GM21367 (cell line): Measurements from ENCODE around the gene SYCP2L.
"Not testable (repeated sequence)": the region's sequence is repeated elsewhere in the genome, so short reads cannot be mapped to it uniquely, and the experiment has no call there.

Source experiments
- ATAC-seq: cut with Tn5 transposase; IDR thresholded peaks from one replicate; pipeline ENCODE4 v1.9.1; 2021; ENCODE audit not compliant: unreplicated experiment

Gene SYCP2L

DNA sequence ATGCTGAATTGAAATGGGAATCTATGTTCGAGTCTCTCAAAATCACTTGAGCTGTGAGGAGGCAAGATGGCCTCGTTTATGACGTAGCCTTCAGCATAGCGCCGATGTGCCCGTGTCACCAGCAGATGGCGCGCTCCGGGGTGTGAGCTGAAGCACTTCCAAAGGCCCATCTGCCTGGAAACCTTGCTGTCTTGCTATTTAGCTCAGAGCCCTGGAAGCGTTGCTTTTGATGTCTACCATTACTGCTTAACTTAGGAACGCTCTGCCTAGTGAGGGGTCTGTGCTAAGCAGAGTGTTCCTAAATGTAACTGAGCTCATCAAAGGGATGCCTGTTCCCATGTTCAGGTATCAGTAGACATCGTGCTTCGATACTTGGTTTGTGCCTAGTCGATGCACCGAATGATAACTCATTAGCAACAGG, 67.7 kb downstream of the SYCP2L start:
- peak; percentile 93 for ATAC-seq

GRCh38 chr6:10956776-10957175, 69.9 kb downstream of the SYCP2L start:
- no peak for ATAC-seq

DNA sequence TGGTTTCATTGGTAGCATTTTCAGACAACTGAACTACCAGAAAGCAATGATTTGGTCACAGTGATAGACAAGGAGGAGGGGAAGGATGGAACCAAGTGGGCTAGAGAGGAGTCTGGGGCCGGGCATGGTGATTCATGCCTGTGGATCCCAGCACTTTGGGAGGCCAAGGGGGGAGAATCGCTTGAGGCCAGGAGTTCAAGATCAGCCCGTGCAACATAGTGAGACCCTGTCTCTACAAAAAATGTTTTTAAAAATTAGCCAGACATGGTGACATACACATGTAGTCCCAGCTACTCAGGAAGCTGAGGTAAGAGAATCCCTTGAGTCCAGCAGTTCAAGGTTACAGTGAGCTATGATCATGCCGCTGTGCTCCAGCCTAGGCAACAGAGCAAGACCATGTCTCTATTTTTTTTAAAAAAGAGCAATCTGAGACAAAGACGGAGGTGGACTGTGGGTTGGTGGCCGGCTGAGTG, 70.6 kb downstream of the SYCP2L start:
- ATAC-seq, result no peak

GRCh38 chr6:10960171-10960570, 73.3 kb downstream of the SYCP2L start:
- ATAC-seq, result no peak

- no peak for ATAC-seq
Measured at GRCh38 chr6:10961837-10962236, 75.0 kb downstream of the SYCP2L start.

DNA sequence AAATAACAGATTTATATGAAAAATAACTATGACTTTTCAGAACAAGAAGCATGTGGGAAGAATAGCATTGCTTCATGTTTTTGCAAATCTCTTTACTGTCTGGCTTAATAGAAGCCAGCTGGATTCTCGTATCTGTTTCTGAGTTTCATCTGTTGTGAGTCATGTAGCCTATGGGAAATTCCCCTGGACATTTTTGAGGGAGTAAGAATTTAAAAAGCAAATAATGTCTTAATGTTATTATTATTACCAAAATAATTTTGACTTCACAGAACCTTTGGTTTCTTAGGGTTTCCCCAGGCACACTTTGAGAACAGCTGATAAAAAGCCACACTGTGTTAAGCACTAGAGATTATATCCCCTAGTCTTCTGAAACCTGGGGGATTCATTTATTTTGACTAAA, 75.8 kb downstream of the SYCP2L start:
- no peak for ATAC-seq

GRCh38 chr6:10963113-10963512, 76.3 kb downstream of the SYCP2L start:
- no peak for ATAC-seq

GRCh38 chr6:10964684-10965083, 77.8 kb downstream of the SYCP2L start:
- peak; percentile 77 for ATAC-seq

DNA sequence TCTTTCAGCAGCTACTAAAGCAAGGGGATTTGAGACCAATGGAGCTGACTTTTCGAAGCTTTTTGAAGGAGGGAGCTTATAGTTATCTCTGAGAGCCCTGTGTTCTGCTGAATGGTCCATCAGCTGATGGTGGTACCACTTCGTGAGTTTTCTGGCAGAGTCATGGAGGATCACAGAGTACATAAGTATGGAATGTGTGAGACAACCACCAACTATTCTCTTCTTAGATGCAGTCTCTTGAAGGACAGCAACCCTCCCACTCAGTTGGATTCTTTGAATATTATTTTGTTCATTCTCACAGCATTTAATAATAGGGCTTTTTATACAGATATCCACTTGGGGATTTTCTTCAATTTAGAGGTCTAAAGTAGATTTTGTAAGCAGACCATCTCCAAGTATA, 81.9 kb downstream of the SYCP2L start:
- ATAC-seq, result no peak

DNA sequence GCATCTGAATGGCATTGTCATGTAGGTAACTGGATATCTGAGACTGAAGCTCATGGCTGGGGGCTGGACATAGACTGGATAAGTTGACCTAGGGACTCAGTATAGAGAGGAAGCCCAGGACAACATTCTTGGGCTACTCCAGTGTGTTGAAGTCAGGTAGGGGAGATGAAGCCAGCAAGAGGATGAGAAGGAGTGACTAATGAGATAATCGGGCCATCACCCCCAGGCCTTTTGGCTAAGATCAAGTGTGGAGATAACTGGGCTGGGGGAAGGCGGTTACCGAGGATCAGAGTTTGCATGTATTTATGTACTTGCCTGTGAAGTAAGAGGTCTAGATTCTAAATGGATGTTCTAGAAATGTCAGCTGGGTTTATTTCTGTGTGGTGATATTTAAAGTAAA, 83.9 kb downstream of the SYCP2L start:
- no peak for ATAC-seq

- no peak for ATAC-seq
Measured at GRCh38 chr6:10972196-10972595, 85.3 kb downstream of the SYCP2L start.

DNA sequence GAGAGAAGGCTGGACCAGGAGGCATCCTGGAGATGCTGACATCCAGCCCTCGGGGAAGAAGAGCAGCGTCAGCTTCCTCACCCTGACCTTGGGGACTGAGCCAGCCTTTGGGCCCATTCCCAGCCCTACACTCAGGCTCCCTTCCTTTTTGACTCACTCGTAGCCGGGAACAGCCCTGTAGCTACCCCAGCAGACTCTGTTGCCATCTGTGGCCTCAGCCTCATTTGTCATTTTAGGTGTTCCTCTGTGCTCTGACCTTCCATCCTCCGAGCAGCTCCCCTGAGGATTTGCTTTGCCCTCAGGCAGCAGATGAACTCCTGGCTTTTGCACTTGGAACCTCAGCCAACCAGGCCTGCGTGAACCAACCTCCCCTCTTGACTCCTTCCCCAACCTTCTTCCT, 89.7 kb downstream of the SYCP2L start:
- no peak for ATAC-seq

DNA sequence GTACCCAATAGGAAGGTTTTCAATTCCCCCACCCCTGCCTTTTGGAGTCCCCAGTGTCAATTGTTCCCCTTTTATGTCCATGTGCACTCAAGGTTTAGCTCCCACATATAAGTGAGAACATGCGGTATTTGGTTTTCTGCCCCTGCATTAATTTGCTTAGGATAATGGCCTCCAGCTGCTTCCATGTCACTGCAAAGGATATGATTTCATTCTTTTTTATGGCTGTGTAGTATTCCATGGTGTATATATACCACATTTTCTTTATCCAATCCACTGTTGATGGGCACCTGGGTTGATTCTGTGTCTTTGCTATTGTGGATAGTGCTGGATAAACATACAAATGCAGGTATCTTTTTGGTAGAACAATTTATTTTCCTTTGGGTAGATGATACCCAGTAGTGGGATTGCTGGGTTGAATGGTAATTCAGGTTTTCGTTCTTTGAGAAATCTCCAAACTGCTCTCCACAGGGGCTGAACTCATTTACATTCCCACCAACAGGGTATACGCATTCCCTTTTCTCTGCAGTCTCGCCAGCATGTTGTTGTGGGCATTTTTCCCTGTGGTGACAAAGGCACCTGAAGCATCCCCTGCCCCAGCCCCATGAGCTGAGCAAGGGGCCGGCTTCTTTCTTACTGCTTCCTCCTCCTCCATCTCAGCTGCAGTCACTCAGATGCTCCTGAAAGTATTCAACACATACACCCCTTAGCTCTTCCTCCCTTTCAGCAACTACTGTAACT, 90.5 kb downstream of the SYCP2L start:
- no peak for ATAC-seq

DNA sequence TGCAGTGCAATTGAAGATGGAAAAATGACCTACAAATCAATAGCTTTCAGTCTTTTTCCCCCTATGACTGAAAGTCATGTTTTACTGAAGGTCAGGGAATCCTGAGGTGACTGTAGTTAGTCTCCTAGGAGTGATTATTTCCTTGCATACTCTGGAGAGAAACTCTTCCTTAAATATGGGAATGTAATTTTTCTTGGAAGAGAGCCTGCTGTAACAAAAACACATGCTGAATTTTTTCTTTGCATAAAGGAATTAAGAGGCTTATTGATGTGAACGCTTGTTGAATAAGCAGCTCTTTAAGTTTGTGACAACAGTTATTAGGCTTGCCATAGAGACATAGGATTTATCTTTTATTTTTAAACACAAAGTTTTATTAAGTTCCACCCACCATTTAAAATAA, 92.8 kb downstream of the SYCP2L start:
- ATAC-seq, result no peak

DNA sequence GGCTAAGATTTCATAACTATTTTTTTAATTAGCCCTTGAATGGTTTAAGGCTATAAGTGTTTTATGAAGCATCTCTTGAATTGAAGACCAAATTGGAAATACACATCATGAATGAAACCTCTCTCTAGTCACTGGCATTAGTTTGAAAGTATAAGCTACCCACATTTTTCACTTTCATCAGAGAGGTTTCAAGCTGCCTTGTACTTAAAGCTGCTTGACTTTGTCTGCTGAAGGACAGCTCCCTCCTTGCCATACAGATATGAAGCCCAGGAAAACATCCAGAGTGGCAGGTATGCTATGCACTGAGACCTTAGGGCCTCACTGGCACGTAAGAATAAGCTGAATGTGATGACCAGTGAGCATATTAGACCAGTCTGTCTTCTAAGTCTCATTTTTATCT, 94.6 kb downstream of the SYCP2L start:
- no peak for ATAC-seq

DNA sequence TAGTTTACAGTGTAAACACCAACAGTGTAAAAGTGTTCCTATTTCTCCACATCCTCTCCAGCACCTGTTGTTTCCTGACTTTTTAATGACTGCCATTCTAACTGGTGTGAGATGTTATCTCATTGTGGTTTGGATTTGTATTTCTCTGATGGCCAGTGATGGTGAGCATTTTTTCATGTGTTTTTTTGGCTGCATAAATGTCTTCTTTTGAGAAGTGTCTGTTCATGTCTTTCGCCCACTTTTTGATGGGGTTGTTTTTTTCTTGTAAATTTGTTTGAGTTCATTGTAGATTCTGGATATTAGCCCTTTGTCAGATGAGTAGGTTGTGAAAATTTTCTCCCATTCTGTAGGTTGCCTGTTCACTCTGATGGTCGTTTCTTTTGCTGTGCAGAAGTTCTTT, 98.1 kb downstream of the SYCP2L start:
- ATAC-seq, result not testable (repeated sequence)

GRCh38 chr6:10989587-10989986, 102.7 kb downstream of the SYCP2L start:
- no peak for ATAC-seq

DNA sequence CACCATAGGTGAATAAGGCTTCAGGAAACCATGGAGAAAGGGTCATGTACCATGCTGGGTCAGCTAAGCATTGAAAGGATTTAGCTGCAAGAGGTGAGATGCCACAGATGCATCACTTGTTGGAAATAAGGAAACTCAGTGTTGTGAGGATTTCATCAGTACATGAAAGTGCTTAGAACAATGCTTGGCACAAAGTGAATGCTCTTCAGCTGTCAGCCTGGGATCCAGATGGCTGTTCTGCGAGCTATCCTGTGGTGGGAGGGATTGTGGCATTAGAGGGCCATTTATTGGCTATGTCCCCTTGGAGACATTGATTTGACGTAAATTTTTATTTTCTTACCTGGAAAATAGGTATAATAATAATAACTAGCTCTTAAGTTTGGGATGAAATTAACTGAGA, 104.3 kb downstream of the SYCP2L start:
- ATAC-seq, result no peak

GRCh38 chr6:10993896-10994295, 107.0 kb downstream of the SYCP2L start:
- no peak for ATAC-seq

DNA sequence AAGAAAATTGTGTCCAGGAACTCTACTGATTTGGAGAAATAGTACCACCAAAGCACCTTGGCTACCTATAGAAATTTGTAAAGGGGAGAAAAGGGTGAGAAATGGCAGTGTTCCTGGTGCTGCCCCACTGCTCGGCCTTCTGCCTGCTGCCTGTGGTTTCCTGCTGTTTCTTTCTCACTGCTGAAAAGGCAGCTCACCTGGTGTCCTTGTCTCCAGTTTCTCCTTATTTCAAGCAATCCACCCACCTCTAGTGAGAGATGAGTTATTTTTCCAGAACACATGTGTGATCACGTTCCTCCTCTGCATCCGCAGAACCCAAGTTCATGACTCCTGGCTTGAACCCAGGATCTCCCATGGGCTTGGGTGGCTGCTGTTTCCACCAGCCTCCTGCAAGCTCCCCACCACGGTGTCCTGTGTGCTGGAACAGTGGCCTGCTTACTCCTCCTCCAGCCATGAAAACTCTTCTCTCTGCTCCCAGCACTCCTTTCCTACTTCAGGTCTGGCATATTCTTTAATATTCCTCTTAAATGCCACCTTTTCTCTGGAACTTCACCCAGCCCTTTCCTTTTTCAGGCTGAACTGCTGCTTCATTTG, 108.4 kb downstream of the SYCP2L start:
- no peak for ATAC-seq

- ATAC-seq, result no peak
Measured at GRCh38 chr6:10999994-11000393, 113.1 kb downstream of the SYCP2L start.

DNA sequence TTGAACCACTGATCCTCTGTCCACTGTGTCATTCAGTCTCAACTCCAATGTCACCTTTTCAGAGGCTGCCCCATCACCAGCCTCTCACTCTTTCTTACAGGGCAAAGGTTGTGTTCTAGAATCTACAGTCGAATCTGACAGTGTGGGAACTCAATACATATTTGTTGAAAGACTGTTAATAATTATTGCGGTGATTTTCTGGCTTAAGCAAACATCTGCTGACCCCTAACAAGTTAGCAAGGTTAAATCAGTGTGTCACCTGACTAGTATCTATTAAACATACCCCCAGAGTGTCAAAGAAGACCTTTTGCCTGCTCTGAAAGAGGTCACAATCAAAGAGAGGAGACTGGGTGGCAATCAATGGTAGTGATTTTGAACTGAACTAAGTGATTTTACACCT, 115.3 kb downstream of the SYCP2L start:
- ATAC-seq, result no peak

DNA sequence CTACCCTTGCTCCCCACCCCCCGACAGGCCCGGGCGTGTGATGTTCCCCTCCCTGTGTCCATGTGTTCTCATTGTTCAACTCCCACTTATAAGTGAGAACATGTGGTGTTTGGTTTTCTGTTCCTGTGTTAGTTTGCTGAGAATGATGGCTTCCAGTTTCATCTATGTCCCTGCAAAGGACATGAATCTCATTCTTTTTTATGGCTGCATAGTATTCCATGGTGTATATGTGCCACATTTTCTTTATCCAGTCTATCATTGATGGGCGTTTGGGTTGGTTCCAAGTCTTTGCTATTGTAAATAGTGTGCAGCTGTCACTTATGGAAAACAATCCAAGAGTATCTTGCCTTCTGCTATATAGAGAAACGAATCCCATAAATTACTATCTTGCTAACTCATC, 116.4 kb downstream of the SYCP2L start:
- ATAC-seq, result not testable (repeated sequence)
